NCI-H1092 treated with DMSO at 0.1 percent for 48 hours (cell line): ENCODE measurements around the gene C15orf39.
"Not testable (repeated sequence)": the region's sequence is repeated elsewhere in the genome, so short reads cannot be mapped to it uniquely, and the experiment has no call there.

ENCODE experiments used
- DNase-seq: peaks from one replicate; lab custom pipeline; 2025; lab: John Stamatoyannopoulos, UW

Gene C15orf39

GRCh38 chr15:75201616-75202250 is at the start of gene C15orf39:
C15orf39 (plus strand) TSS chr15:75201882; CDS start chr15:75206049, 4,167 bp downstream.
- DNase-seq, result peak; percentile 52

DNA sequence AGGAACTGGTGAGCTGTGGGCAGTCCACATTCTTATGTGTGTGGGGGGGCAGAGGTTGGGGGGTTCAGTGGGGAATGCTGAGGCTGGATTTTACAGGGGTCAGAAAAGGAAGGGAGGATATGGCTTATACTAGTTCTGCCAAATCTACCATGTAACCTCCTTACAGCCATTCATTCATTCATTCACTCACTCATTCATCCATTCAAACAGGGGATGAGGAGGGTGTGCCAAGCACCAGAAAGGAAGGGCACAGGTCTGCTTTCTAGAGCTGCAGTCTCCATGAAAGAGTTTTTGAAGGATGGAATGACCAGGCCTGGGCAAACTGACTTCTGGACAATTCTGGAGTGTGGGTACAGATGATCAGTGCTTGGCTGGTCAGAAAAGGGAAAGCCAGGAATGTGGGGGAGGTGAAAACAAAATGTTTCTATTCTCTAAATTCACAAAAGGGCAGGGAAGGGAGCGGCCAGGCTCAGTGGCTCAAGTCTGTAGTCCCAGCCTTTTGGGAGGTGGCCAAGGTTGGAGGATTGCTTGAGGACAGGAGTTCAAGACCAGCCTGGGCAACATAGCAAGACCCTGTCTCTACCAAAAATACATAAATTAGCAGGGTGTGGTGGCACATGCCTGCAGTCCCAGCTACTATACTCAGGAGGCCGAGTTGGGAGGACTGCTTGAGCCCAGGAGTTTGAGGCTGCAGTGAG is 49.2 kb upstream of the C15orf39 start:
- DNase-seq, result no peak

DNA sequence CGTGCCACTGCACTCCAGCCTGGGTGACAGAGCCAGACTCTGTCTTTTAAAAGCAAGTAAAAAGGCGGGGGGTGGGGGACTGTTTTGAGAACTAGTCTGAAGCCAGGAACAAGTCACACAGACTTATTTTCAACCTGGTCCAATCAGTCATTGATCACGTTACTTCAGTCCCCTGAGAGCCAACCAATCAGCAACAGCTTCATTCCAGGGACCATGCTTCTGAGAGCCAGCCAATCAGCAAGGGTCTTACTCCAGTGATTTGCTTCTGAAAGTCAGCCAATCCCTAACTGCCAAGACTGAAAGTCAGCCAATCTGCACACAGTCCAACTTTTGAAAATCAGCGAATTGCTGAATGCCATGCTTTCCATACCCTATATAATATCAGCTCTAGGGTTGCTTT is 48.6 kb upstream of the C15orf39 start:
- no peak for DNase-seq

- DNase-seq, result no peak
Observed at GRCh38 chr15:75153565-75154276, 48.0 kb upstream of the C15orf39 start.

DNA sequence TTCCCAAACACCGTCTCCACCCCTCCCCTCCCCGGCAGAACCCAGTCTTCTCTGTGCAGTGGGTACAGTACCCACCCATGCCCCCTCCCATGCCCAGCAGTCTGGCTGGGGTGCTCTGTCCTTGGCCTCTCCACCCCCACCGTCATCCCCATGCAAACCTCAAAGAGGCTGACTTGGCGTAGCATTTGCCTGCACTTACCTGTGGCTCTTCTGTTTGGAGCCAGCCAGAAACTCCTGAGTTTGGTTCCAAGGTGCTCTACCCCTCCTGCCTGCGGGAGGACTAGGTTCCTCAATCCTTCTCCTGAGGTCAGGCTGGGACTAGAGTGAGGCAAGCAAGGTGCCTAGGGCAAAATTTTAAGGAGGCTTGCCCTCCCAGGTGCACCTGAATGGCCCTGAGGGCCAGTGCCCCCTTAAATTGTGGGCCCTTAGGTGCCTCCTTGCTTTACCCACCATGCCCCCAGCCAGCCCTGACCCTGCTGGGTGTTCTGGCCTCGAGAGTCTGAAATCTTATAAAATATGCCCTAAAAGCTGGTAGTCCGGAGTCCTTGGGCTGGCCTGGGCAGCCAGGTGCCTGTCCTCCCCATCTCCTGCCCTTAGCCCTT is 47.1 kb upstream of the C15orf39 start:
- no peak for DNase-seq

DNA sequence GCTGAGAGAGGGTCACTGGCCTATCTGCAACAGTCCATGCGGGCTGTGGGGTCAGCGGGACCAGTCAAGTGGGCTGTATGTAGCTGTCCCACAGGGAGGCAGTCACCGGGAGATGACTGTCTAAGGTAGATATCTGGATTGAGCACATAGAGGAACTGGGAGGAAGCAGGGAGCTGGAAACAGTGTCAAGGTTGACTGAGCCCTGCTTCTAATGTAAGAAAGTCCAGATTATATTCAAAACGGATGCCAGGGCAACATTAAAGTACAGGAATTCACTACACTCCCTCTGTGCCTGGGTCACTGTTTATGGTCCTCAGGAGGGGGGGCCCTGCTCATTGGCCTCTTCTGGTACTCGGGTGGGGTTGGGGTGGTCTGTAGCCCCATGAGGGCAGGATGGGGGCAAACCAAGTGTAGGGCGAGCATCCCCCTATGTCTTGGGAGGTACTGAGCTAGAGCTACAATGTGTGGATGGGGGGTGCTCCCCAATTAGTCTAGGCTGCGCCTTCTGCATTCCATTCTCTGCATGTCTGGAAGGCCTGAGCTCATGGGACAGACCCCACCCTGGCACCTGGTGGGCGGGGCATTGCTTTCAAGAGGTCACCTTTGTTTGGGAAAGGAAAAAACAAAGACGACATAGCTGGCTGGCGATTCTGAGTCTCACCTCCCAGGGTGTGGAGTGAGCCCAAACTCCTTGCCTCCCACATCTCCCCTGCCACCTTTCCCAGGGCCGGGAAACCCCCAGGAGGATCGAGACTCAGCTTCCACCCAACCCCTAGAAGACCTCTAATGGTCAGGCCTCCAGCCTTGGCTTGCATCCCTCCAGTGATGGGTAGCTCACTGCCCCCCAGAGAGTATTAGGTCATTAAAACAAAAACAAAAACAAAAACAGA is 45.1 kb upstream of the C15orf39 start:
- no peak for DNase-seq

DNA sequence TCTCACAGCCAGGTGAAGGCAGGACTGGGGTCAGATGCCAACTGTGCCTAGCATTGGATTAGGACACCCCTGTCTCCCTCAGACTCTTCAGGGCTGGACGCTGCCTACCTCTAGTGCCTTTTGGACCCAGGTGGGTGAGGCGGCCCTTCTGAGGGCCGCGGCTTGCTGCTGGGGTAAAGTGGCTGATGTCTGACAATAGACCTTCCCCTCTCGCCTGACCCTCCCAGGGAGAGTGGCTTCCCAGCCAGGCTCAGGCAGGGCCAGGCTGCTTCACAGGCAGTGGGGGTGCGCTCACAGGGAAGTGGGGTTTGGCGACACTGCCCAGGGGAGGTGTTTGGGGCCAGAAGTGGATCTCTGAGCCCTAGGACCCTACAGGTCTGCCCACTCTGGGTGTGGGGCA is 43.3 kb upstream of the C15orf39 start:
- DNase-seq, result no peak

- DNase-seq, result no peak
Observed at GRCh38 chr15:75159244-75159643, 42.4 kb upstream of the C15orf39 start.

GRCh38 chr15:75161106-75161916 is 40.4 kb upstream of the C15orf39 start:
- no peak for DNase-seq

DNA sequence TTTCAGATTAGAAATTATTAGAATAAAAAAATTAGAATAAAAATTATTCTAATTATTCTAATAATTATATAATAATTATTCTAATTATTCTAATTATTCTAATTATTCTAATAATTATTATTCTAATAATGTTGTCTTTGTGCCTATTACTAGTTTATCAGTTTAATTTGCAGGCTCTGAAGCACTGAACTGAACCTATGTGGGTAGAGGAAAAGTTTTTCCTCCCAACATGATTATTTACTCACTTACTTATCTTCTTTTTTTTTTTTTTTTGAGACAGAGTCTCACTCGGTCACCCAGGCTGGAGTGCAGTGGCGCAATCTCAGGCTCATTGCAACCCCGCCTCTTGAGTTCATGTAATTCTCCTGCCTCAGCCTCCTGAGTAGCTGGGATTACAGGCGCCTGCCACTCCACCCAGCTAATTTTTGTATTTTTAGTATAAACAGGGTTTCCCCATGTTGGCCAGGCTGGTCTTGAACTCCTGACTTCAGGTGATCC is 39.7 kb upstream of the C15orf39 start:
- DNase-seq, result no peak

DNA sequence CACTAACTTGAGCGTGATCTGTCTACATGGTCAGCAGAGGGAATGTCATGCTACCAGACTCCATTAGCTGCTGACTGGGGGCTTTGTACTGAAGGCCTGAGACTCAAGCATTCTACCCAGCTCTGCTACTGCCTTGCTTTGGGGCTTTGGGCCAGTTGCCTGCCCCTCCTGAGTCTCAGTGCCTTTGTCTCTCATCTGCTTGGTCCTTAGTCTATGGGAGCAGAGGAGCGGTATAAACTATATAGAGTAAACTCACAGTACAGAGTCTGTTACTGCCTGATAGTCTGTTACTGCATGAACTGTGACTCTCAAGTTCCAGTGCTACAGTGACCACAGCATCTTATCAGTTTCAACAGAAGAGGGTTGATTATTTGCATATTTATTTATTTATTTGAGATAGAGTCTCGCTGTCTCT is 38.5 kb upstream of the C15orf39 start:
- no peak for DNase-seq

- DNase-seq, result no peak
Observed at GRCh38 chr15:75164625-75165350, 36.9 kb upstream of the C15orf39 start.

DNA sequence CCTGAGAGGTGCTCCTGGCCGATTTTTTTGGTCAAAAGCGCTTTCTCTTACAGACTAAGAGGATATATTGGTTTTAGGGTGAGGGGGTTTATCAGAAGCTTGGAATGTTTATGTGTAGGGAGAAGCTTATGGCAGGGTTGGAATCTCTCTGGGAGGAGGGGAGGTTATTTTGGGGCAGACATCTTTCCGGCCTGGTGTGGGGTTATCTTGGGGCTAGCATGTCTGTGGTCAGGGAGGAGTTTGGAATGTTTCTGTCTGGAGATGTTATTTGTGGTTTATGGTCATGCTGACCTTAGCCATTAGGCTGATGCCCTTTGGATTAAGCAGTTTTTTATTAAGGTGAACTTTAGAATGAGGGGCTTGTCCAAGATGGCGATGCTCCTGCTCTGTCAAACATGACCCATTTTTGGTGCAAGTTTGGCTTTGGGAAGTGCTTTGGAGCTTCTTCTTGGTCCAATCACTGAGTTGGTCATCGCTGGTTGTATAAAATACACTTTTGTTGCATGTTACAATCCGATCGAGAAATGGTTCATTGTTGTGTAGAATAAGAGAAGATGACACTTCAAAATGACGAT is 35.1 kb upstream of the C15orf39 start:
- DNase-seq, result not testable (repeated sequence)

DNA sequence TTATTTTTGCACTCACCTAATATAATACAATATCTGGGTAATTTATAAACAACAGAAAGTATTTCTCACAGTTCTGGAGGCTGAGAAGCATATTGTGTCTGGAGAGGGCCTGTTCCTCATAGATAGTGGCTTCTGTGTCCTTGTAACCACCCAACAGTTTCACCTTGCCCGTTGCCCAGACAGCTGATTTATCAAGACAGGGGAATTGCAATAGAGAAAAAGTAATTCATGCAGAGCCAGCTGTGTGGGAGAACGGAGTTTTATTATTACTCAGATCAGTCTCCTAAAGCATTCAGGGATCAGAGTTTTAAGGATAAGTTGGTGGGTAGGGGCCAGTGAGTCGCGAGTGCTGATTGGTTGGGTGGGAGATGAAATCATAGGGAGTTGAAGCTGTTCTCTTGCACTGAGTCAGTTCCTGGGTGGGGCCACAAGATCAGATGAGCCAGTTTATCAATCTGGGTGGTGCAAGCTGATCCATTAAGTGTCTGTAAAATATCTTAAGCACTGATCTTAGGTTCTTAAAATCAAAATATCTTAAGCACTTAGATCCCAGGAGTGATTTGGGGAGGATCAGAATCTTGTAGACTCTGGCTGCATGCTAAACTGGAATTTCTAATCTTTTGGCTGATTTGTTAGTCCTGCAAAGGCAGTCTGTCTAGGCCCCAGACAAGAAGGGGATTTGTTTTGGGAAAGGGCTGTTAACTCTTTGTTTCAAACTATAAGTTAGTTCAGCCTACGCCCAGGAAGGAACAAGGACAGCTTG is 33.9 kb upstream of the C15orf39 start:
- DNase-seq, result no peak

GRCh38 chr15:75168374-75168773 is 33.3 kb upstream of the C15orf39 start:
- DNase-seq, result no peak

DNA sequence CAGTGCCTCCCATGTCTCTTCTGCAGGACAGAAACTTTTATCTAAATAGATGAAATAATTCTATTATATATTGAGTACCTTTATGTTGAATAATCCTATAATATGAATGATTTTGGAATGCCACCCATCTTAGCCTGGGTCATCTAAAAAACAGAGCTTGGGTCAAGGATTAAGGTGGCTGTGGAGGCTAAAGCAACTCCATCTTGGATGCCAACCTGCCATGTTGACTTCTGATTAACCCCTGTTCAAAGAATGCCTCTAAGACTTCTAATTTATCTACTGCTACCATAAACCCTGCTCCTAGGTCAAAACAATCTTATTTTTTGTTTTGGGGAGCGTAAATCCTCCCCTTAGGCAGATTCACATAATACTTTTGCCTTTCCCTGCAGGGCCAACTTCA is 31.5 kb upstream of the C15orf39 start:
- DNase-seq, result no peak

DNA sequence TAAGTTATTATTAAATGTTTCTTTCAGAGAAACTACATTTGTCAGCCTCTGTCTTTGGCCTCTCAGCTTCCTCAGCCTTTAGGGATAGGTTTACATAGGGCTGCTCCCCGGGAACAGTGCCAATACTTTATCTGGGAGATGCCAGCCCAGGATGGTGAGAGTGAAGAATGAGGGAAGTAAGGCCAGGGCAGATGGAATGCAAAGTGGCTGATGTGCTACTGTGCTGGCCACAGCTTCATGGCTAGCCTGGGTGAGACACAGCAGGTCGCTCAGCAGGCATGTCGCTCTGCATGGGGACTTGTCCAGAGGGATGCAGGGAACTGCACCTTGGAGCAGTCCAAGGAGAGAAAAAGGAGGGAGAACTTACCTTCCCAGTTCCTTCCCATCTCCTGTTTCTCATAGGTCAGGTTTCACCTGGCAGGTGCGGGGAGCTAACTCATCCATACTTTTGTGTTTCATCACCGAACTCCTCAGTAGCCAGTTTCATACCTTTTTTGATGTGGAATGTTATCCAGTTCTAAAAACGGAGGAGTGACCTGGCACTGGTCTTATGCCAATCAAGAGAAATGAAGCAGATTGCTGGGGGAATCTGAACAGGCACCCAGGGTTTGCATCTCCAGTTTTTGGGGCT is 30.9 kb upstream of the C15orf39 start:
- DNase-seq, result no peak

- DNase-seq, result no peak
Observed at GRCh38 chr15:75171408-75171807, 30.3 kb upstream of the C15orf39 start.
